GM10266 (cell line): ENCODE measurements around the gene ZNF536.

Experiments used
- DNase-seq: peaks from one replicate; pipeline ENCODE4 v3.0.0; 2012; ENCODE audit errors: extremely low spot score
- TF ChIP-seq, protein P1 (sequence below): IDR thresholded peaks from 2 replicates; pipeline ENCODE4 v1.5.1; 2012; ENCODE audit warnings: mild to moderate bottlenecking, low read depth; ENCODE audit not compliant: control insufficient read depth, insufficient read depth; ENCODE audit errors: missing control alignments

Gene ZNF536

DNA sequence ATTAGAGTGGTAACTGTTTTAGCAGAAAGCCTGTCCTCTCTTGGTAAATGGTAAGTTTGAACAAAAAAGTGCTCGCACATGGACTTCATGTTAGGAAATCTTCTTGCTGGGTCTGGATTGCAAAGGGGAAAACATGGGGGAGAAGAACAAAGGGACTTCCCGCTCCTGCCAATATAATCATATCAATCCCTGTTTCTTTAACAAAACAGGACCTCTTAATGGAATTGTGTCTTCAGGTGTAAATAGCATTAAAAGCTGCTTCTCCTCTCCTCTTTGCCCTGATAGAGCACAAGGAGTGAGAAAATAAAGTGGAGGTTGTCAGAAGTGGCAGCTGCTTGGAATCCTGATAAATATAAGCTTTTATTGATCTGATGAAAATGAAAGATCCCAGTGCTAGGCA lies 20.4 kb upstream of the ZNF536 start:
- TF ChIP-seq, protein P1, sequence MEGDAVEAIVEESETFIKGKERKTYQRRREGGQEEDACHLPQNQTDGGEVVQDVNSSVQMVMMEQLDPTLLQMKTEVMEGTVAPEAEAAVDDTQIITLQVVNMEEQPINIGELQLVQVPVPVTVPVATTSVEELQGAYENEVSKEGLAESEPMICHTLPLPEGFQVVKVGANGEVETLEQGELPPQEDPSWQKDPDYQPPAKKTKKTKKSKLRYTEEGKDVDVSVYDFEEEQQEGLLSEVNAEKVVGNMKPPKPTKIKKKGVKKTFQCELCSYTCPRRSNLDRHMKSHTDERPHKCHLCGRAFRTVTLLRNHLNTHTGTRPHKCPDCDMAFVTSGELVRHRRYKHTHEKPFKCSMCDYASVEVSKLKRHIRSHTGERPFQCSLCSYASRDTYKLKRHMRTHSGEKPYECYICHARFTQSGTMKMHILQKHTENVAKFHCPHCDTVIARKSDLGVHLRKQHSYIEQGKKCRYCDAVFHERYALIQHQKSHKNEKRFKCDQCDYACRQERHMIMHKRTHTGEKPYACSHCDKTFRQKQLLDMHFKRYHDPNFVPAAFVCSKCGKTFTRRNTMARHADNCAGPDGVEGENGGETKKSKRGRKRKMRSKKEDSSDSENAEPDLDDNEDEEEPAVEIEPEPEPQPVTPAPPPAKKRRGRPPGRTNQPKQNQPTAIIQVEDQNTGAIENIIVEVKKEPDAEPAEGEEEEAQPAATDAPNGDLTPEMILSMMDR, result no peak
- no peak for DNase-seq

DNA sequence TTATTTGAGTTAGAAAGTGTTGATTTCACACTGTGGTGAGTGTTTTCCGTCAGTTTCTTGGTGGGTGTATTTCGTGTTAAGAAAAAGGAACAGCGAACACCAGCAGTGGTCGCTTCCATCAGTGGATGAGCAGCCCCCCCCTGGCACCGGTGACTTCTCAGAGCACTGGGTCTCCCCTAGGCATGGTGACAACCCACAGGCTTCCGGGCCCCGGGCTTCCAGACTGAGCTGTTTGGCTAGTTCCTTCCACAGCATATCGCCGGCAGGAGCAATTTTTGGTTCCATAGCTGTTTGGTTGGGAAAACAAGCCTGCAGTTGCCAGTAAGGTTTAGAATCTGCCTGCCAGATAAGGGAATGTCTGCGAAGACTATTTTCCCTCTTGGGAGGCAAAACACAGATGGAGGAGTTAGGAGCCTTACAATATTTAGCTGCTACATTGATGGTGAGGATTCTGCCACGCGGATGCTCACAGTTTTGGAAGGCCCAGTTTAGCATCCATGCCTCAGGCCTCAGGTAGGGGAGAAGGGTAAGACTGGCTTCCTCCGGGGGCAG lies 18.7 kb upstream of the ZNF536 start:
- no peak for DNase-seq
- TF ChIP-seq, protein P1, result no peak

DNA sequence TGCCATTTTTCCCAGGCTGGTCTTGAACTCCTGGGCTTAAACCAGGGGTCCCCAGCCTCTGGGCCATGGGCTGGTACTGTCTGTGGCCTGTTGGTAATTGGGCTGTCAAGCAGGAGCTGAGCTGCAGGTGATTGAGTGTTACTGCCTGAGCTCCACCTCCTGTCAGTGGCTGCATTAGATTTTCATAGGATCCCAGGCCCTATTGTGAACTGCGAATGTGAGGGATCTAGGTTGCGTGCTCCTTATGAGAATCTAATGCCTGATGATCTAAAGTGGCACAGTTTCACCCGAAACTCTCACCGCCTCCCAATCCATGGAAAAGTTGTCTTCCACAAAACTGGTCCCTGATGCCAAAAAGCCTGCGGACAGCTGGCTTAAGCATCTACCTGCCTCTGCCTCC lies 16.6 kb upstream of the ZNF536 start:
- TF ChIP-seq, protein P1, result no peak
- DNase-seq, result no peak

DNA sequence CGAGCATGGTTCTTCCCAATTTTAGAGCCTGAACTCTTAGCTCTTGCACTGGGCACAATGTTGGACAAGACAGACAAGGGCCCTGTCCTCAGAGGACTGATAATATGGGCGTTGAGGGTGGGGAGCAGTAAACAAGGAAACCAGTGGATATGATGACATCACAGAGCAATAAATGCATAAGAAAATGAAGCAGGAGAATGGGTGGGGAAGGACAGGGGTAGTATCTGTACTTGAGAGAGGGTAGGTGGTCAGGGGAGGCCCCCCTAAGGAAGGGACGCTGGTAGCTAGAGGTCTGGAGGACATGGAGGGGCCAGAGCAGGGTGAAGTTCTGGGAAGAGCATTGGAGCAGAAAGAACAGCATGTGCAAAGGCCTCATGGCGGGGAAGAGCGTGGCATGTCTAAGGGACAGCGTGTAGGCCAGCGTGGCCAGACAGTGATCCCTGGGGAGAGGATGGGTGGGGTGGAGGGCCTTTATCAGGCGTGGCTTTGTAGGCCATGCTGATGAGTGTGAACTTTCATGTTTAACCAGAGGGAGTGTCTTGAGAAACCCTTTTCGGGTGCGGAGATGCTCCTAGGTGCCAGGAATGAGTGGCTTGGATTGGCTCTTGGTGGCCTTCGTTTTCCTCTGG lies 15.1 kb upstream of the ZNF536 start:
- no peak for DNase-seq
- TF ChIP-seq, protein P1, result no peak

DNA sequence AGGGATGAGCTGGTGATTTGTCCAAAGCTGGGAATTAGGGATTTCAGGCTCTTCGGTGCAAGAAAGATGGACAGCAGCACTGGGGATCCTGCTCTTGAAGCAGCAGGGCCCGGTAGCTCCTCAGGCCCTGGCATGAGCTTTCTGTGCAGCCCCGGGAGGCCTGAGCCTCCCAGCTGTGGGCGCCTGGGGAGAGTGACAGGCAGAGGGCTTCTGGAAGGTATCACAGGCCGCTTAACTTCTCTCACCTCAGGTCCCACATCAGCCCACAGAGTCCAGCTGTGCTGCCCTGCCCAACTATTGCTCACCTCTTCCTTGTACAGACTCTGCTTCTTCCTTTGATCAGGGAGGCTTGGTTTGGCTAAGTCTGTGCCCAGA lies 14.6 kb upstream of the ZNF536 start:
- no peak for DNase-seq
- TF ChIP-seq, protein P1, result no peak

DNA sequence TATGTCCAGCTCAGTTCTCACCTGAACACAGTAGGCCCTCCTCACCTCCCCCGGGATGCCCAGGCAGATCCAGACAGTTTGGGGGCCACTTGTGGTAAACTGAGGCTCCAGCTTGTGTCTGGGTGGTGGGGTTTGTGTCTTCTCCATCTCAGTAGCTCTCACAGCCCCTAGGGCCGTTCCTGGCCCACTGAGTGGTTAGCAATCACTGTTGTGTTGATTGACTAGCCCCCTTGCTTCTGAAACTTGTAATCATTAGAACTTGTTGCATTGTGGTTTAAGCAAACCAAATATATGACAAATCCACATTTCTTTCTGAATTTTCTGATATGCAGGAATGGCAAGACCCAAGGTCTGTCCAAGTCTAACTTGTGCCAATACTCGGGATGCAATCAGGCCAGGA lies 13.9 kb upstream of the ZNF536 start:
- TF ChIP-seq, protein P1, result no peak
- DNase-seq, result no peak

DNA sequence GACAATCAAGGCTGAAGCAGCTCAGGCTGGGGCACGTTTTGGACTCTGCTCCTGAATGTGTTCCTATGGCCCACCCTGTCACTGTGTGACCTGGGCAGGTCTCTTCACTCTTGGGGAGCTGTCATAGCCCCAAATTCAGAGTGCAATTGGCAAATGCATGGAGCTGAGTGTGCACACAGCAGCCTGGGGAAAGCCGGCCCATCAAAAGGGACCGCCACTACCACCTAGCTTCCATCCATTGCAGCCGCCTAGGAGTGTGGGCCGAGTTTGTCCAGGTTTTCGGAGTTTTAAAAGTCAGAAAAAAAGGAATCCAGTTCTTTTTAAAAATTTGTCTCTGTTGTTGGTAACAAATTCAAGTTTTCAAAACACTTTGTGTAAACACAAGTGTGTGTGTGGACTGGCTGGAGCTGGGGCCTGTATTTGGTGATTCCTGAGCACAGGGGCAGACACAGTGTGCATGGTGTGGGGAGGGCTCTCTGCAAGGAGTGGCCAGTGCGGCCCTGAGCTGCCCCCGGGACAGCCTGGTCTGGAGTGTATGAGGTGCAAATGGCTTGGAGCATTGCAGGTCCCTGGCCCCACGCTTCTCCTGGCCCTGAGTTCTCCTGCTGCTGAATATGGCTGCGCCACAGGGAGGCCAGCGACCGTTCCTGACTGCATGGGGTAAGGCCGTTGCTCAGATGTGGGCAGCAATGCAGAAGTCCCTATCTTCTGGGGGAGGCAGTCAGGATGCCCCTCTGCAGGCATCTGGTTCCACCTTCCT lies 13.2 kb upstream of the ZNF536 start:
- TF ChIP-seq, protein P1, result no peak
- no peak for DNase-seq
